ENCODE data around the gene GTPBP8. TPM values are rescaled to one million over a fixed set of nuclear protein-coding genes. Genes with fewer than 3 reads are reported as not detected.

Gene GTPBP8
- total and polyA plus RNA-seq, 10 of the 15 experiments (the other 5 are each of a cell fraction or from before 2014, with no cell fraction given): 10.3 to 29.0 (median 17.0) TPM

DNA sequence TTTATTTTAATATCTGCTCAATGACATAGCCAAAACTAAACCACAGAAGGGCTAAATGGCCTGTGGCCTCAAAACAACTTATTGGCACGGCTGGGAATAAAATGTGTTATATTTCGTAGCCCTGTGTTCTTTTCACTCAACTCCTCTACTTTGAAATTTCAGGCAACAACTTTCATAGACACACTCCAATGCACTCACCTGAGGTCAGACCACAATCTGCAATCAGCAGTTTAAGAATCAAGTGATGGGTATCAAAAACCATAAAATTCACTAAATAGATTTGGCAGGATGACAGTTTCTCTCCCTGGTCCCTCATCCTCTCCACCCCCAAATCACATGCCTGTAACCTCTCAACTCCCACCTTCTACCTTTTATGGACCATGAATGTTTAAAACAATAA is 13.8 kb upstream of the GTPBP8 start:
- Histone ChIP-seq H3K27ac (ENCODE audit: control insufficient read depth, insufficient read depth) (no peak overlapping the region), H3K4me1 (ENCODE audit: control insufficient read depth, insufficient read depth, low read length) (peaks cover 31% of the 10 kb centered on the region), H3K36me3 (ENCODE audit: control insufficient read depth in 2 of 2, insufficient read depth in 2 of 2, low read length in 1 of 2) (no peaks in the 10 kb centered on the region), H3K9me3 (replicated peaks; ENCODE audit: control insufficient read depth, insufficient read depth, low read length) (no peaks in the 10 kb centered on the region), H3K9ac (ENCODE audit: control insufficient read depth, insufficient read depth, low read length) (no peak overlapping the region), H4K20me1 (ENCODE audit: control insufficient read depth, insufficient read depth) (no peaks in the 10 kb centered on the region), H3K4me2 (ENCODE audit: control insufficient read depth, insufficient read depth) (no peak overlapping the region), H3K79me2 (ENCODE audit: control insufficient read depth, insufficient read depth, low read length) (0 out of 2 replicates have a peak, but pooled peaks cover 2% of the 10 kb centered on the region), H3K4me3 (no peak overlapping the region), H2AFZ (ENCODE audit: control insufficient read depth, low read depth, low read length) (no peak overlapping the region), H3K27me3 (replicated peaks in 1 of 2; ENCODE audit: control insufficient read depth in 2 of 2, insufficient read depth in 2 of 2, low read length in 1 of 2) (no peaks in the 10 kb centered on the region)
- ATAC-seq (no peak), FAIRE-seq (no peak), DNase-seq (ENCODE audit: low read depth, low spot score) (no peak)
- SMC1A ChIA-PET (ENCODE audit: uncharacterized antibody, unreplicated experiment): interaction anchor here (0.6 to 6.8 kb wide), 8 partner anchors 10 to 334 kb away, joined by 3 to 89 read pairs (median 4); partner anchors contain the start of gene GTPBP8
- RAD21 ChIA-PET (ENCODE audit: unreplicated experiment): no interaction called here
- intact Hi-C loops (cut with micrococcal nuclease; ENCODE audit: unreplicated experiment) (loop anchor here (5.0 to 10.0 kb wide), 3 partner anchors 395 to 862 kb away; partner anchors contain the start of gene SLC9C1), in situ Hi-C loops (cut with MboI) (loop anchor here (5.0 kb wide), 2 partner anchors 240 to 335 kb away; partner anchors contain the start of gene CCDC80)
- TF ChIP-seq, protein P1, sequence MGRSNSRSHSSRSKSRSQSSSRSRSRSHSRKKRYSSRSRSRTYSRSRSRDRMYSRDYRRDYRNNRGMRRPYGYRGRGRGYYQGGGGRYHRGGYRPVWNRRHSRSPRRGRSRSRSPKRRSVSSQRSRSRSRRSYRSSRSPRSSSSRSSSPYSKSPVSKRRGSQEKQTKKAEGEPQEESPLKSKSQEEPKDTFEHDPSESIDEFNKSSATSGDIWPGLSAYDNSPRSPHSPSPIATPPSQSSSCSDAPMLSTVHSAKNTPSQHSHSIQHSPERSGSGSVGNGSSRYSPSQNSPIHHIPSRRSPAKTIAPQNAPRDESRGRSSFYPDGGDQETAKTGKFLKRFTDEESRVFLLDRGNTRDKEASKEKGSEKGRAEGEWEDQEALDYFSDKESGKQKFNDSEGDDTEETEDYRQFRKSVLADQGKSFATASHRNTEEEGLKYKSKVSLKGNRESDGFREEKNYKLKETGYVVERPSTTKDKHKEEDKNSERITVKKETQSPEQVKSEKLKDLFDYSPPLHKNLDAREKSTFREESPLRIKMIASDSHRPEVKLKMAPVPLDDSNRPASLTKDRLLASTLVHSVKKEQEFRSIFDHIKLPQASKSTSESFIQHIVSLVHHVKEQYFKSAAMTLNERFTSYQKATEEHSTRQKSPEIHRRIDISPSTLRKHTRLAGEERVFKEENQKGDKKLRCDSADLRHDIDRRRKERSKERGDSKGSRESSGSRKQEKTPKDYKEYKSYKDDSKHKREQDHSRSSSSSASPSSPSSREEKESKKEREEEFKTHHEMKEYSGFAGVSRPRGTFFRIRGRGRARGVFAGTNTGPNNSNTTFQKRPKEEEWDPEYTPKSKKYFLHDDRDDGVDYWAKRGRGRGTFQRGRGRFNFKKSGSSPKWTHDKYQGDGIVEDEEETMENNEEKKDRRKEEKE (IDR thresholded peaks at IDR 0.05): no peak
- TF ChIP-seq BHLHE40 (IDR thresholded peaks at IDR 0.05; ENCODE audit: borderline replicate concordance in 1 of 2, low read depth in 2 of 2, low read length in 1 of 2): peak; percentile 57 to 62; a peak in 3 of 4 replicates
- TF ChIP-seq RUNX3 (IDR thresholded peaks at IDR 0.05; ENCODE audit: low read length): peak; percentile 63
- TF ChIP-seq NR2F1 (conservative IDR thresholded peaks at IDR 0.05): peak; percentile 67; the same call in 1 of the 2 replicates
- no peak for TF ChIP-seq IKZF1 (conservative IDR thresholded peaks at IDR 0.05)
- TF ChIP-seq RAD21 (IDR thresholded peaks at IDR 0.05; ENCODE audit: insufficient read depth, low read depth, low read length): no peak
- POLR2A ChIA-PET: no interaction called here
- 40% methylated on average over 2 of the region's 2 CpGs for WGBS (ENCODE audit: insufficient coverage, insufficient replicate concordance, low lambda C conversion rate, missing lambda C conversion rate)
- BruUV-seq (replicated peaks): no TSS peak
- CTCF ChIA-PET: interaction anchor here (0.9 to 3.4 kb wide), 4 partner anchors 16 to 243 kb away, joined by 3 to 33 read pairs (median 4); no protein-coding TSS in a partner anchor

All from GM12878 (cell line).